B cell (primary cell): ENCODE results near the gene EHBP1L1. TPM values are rescaled to one million over a fixed set of nuclear protein-coding genes. Genes with fewer than 3 reads are reported as not detected.

Experiments
- ATAC-seq: fragments of 200-7000 bp; cut with Tn5 transposase; one replicate; pipeline ENCODE4 v1.10.0; 2021; ENCODE audit warnings: low read depth, mild to moderate bottlenecking, moderate number of reproducible peaks, moderate library complexity
- CTCF ChIA-PET: fragments of 350-600 bp; sonication (Branson Sonifier 250); formaldehyde crosslinking; loops from one replicate; lab custom pipeline; 2021; ENCODE audit warnings: antibody characterized with exemption, inconsistent platforms; lab: Charles Lee
- POLR2A ChIA-PET: fragments of 350-600 bp; sonication (Branson Sonifier 250); formaldehyde crosslinking; loops from one replicate; lab custom pipeline; 2021; ENCODE audit warnings: antibody characterized with exemption; lab: Charles Lee
- DNase-seq: peaks from one replicate; pipeline ENCODE4 v3.0.0; 2013
- H2AFZ ChIP-seq: 2 replicates; pipeline ENCODE4 v1.6.1; 2012; ENCODE audit warnings: mild to moderate bottlenecking, low read depth, low read length; ENCODE audit not compliant: insufficient read depth, poor library complexity, severe bottlenecking
- H3K27ac ChIP-seq, 2 donors: 1 replicate in 1 of 2; 2 replicates in 1 of 2; pipeline ENCODE4 v1.5.1; 2012 to 2013; ENCODE audit warnings: low read length in 2 of 2, mild to moderate bottlenecking in 2 of 2, moderate library complexity in 1 of 2
- H3K27me3 ChIP-seq, 4 experiments: fragments of 200-600 bp in 1 of 4; sonication (generic) in 1 of 4; replicated peaks in 1 of 4; 1 replicate in 2 of 4; 2 replicates in 2 of 4; pipeline versions ENCODE4 v1.6.1 to v1.7.0; 2013 to 2016; ENCODE audit warnings: low read length in 3 of 4, mild to moderate bottlenecking in 2 of 4, mixed read lengths in 1 of 4, moderate library complexity in 1 of 4; ENCODE audit not compliant: insufficient read depth in 4 of 4, control insufficient read depth in 3 of 4; ENCODE audit errors: control extremely low read depth in 1 of 4
- H3K36me3 ChIP-seq, 2 experiments: replicated peaks in 1 of 2; 1 replicate in 1 of 2; 2 replicates in 1 of 2; pipeline versions ENCODE4 v1.6.1 to v1.7.1; 2013; ENCODE audit warnings: low read length in 1 of 2; ENCODE audit not compliant: insufficient read depth in 2 of 2, control insufficient read depth in 1 of 2; ENCODE audit errors: control extremely low read depth in 1 of 2, extremely low read depth in 1 of 2
- H3K4me1 ChIP-seq, 2 donors: fragments of 200-600 bp in 1 of 2; sonication (generic) in 1 of 2; 1 replicate in 1 of 2; 2 replicates in 1 of 2; pipeline versions ENCODE4 v1.5.1 to v1.6.1; 2013 to 2017; ENCODE audit warnings: low read length in 2 of 2; ENCODE audit not compliant: control insufficient read depth in 2 of 2, insufficient read depth in 2 of 2
- H3K4me2 ChIP-seq: replicated peaks from 2 replicates; pipeline ENCODE3; 2012; ENCODE audit warnings: mild to moderate bottlenecking, low read depth, low read length; ENCODE audit not compliant: poor library complexity, severe bottlenecking
- H3K4me3 ChIP-seq, 5 experiments: fragments of 200-600 bp in 1 of 5; sonication (generic) in 1 of 5; 1 replicate in 3 of 5; 2 replicates in 2 of 5; pipeline versions ENCODE4 v1.5.1 to v1.7.0; 2011 to 2016; ENCODE audit warnings: low read length in 4 of 5, mild to moderate bottlenecking in 4 of 5, low read depth in 2 of 5, control low read depth in 1 of 5, moderate library complexity in 1 of 5; ENCODE audit not compliant: insufficient read depth in 1 of 5; ENCODE audit errors: control extremely low read depth in 1 of 5, extremely low read depth in 1 of 5
- H3K79me2 ChIP-seq: fragments of 200-600 bp; sonication (generic); one replicate; pipeline ENCODE4 v1.6.0; 2016; ENCODE audit warnings: low read length; ENCODE audit not compliant: control insufficient read depth, insufficient read depth
- H3K9ac ChIP-seq: fragments of 200-600 bp; sonication (generic); 2 replicates; pipeline ENCODE4 v1.6.1; 2017; ENCODE audit warnings: mild to moderate bottlenecking, low read length, moderate library complexity
- H3K9me3 ChIP-seq, 3 donors: one replicate each; pipeline versions ENCODE4 v1.6.1 to v1.7.1; 2013; ENCODE audit warnings: low read length in 2 of 3; ENCODE audit not compliant: control insufficient read depth in 2 of 3, insufficient read depth in 1 of 3; ENCODE audit errors: control extremely low read depth in 1 of 3
- H4K20me1 ChIP-seq: 2 replicates; pipeline ENCODE4 v1.6.0; 2012; ENCODE audit warnings: mild to moderate bottlenecking, low read length; ENCODE audit not compliant: insufficient read depth, control insufficient read depth, poor library complexity, severe bottlenecking
- H3K27ac Mint-ChIP-seq: one replicate; pipeline ENCODE4 v1.8.0; 2021; ENCODE audit warnings: mixed read lengths
- H3K27me3 Mint-ChIP-seq: one replicate; pipeline ENCODE4 v1.8.0; 2021; ENCODE audit warnings: mixed read lengths
- H3K4me1 Mint-ChIP-seq: one replicate; pipeline ENCODE4 v1.8.0; 2021; ENCODE audit warnings: mixed read lengths
- H3K4me3 Mint-ChIP-seq: one replicate; pipeline ENCODE4 v1.8.0; 2021; ENCODE audit warnings: mixed read lengths
- H3K9me3 Mint-ChIP-seq: one replicate; pipeline ENCODE4 v1.8.0; 2022; ENCODE audit warnings: mixed read lengths; ENCODE audit not compliant: insufficient read depth
- CTCF ChIP-seq: fragments of 200-600 bp; IDR thresholded peaks from one replicate; pipeline ENCODE4 v1.8.0; 2022; ENCODE audit warnings: antibody characterized with exemption, mild to moderate bottlenecking
- EZH2 ChIP-seq: IDR thresholded peaks from 2 replicates; pipeline ENCODE4 v1.6.1; 2012; ENCODE audit warnings: borderline replicate concordance, low read depth, mild to moderate bottlenecking, moderate library complexity, low read length; ENCODE audit not compliant: insufficient read depth, poor library complexity, severe bottlenecking
- WGBS: methylation state at CpG from one replicate; pipeline ENCODE4 v1.1.5; 2013; ENCODE audit warnings: missing lambda C conversion rate; ENCODE audit not compliant: insufficient coverage; 5-methylcytosine and 5-hydroxymethylcytosine counted together
- intact Hi-C: fragments of 100-400 bp; cut with micrococcal nuclease; formaldehyde crosslinking; loops from one replicate; pipeline ENCODE4 v1.10.0; 2022
- polyA plus RNA-seq: library from polyadenylated mRNA; depleted of rRNA; stranded (reverse); fragments of >200 nt; gene quantifications from 2 replicates; pipeline ENCODE4 v1.2.3, GENCODE V29; 2012
- total RNA-seq, 2 donors: library from RNA; stranded (reverse); fragments of 120-200 nt in 1 of 2; gene quantifications; 1 replicate in 1 of 2; 2 replicates in 1 of 2; pipeline versions ENCODE4 v1.2.3 to v1.2.4, GENCODE V29; 2013 to 2022

Gene EHBP1L1
- total and polyA plus RNA-seq, 2 donors (not counting 1 experiment from before 2014, with no cell fraction given), result 202 to 279 TPM

- H4K20me1 ChIP-seq, result no peaks in the 10 kb centered on the region
- H3K9me3 ChIP-seq, result no peaks in the 10 kb centered on the region
- H3K79me2 ChIP-seq, result peaks cover 63% of the 10 kb centered on the region
- H2AFZ ChIP-seq, result no peak overlapping the region
- DNase-seq (no peak), ATAC-seq (no peak)
- CTCF ChIA-PET, result interaction anchor here (0.7 to 2.4 kb wide), 9 partner anchors 9 to 30 kb away, joined by 3 to 18 read pairs (median 5); partner anchors contain the start of gene ZNRD2
- no peak overlapping the region for H3K4me3 ChIP-seq
- Mint-ChIP-seq H3K4me3 (peak overlapping the region; percentile 13), H3K4me1 (peaks cover 20% of the 10 kb centered on the region), H3K27ac (peak overlapping the region; percentile 63), H3K9me3 (no peaks in the 10 kb centered on the region), H3K27me3 (peaks cover 3% of the 10 kb centered on the region)
- H3K36me3 ChIP-seq, result no peaks in the 10 kb centered on the region
- no peak overlapping the region for H3K9ac ChIP-seq
- H3K27ac ChIP-seq, result no peak overlapping the region
- H3K4me1 ChIP-seq, result peaks cover 11 to 23% of the 10 kb centered on the region in 2 donors
- no peak overlapping the region for H3K4me2 ChIP-seq
- 95% methylated on average over 5 of the region's 5 CpGs for WGBS
- POLR2A ChIA-PET, result interaction anchor here (0.7 to 1.0 kb wide), 2 partner anchors 13 kb away, joined by 5 read pairs; no protein-coding TSS in a partner anchor
- intact Hi-C loops, result no loop called here
- TF ChIP-seq EZH2, result no peak
- TF ChIP-seq CTCF, result no peak
- no peaks in the 10 kb centered on the region for H3K27me3 ChIP-seq
Measured at GRCh38 chr11:65559951-65560537, 15.8 kb upstream of the EHBP1L1 start.
